ENCODE measurements around the gene RNF213.

Gene RNF213

GRCh38 chr17:80418589-80418988 is 157.9 kb downstream of the RNF213 start:
- H3K4me3 ChIP-seq (ENCODE audit: control insufficient read depth, low read depth, low read length), result no peak overlapping the region
- TF ChIP-seq CTCF (conservative IDR thresholded peaks at IDR 0.05; ENCODE audit: control insufficient read depth, insufficient read depth, low read depth, low read length), result no peak
- no peak for DNase-seq (ENCODE audit: low read depth)

GRCh38 chr17:80419255-80419654 is 158.6 kb downstream of the RNF213 start:
- TF ChIP-seq CTCF (conservative IDR thresholded peaks at IDR 0.05; ENCODE audit: control insufficient read depth, insufficient read depth, low read depth, low read length), result no peak
- no peak overlapping the region for H3K4me3 ChIP-seq (ENCODE audit: control insufficient read depth, low read depth, low read length)
- DNase-seq (ENCODE audit: low read depth), result no peak

GRCh38 chr17:80421381-80422090 is 160.9 kb downstream of the RNF213 start:
- H3K4me3 ChIP-seq (ENCODE audit: control insufficient read depth, low read depth, low read length), result no peak overlapping the region
- DNase-seq (ENCODE audit: low read depth), result no peak
- no peak for TF ChIP-seq CTCF (conservative IDR thresholded peaks at IDR 0.05; ENCODE audit: control insufficient read depth, insufficient read depth, low read depth, low read length)

- no peak for DNase-seq (ENCODE audit: low read depth)
- no peak overlapping the region for H3K4me3 ChIP-seq (ENCODE audit: control insufficient read depth, low read depth, low read length)
- TF ChIP-seq CTCF (conservative IDR thresholded peaks at IDR 0.05; ENCODE audit: control insufficient read depth, insufficient read depth, low read depth, low read length), result no peak
These were observed 161.6 kb downstream of the RNF213 start for GRCh38 chr17:80422276-80422675.

- no peak for TF ChIP-seq CTCF (conservative IDR thresholded peaks at IDR 0.05; ENCODE audit: control insufficient read depth, insufficient read depth, low read depth, low read length)
- no peak overlapping the region for H3K4me3 ChIP-seq (ENCODE audit: control insufficient read depth, low read depth, low read length)
- DNase-seq (ENCODE audit: low read depth), result no peak
These were observed 162.3 kb downstream of the RNF213 start for GRCh38 chr17:80422981-80423380.

- TF ChIP-seq CTCF (conservative IDR thresholded peaks at IDR 0.05; ENCODE audit: control insufficient read depth, insufficient read depth, low read depth, low read length), result no peak
- no peak for DNase-seq (ENCODE audit: low read depth)
- no peak overlapping the region for H3K4me3 ChIP-seq (ENCODE audit: control insufficient read depth, low read depth, low read length)
These were observed 163.0 kb downstream of the RNF213 start for GRCh38 chr17:80423536-80424225.
